H1 (cell line): Measurements from ENCODE around the gene DENND2A. TPM values are rescaled to one million over a fixed set of nuclear protein-coding genes. Genes with fewer than 3 reads are reported as not detected.

Source experiments
- CTCF ChIA-PET: fragments of 300-600 bp; sonication (Branson Sonifier 250); formaldehyde crosslinking; loops from one replicate; lab custom pipeline; 2021; ENCODE audit not compliant: partially characterized antibody; lab: Charles Lee
- POLR2A ChIA-PET: fragments of 300-600 bp; sonication (Branson Sonifier 250); formaldehyde crosslinking; loops from one replicate; lab custom pipeline; 2021; ENCODE audit warnings: inconsistent platforms; ENCODE audit not compliant: partially characterized antibody; lab: Charles Lee
- DNase-seq, 2 experiments: peaks; one replicate each; pipeline versions ENCODE4 v3.0.0 to v3.0.0-alpha.2; 2010 to 2022; ENCODE audit warnings: low spot score in 2 of 2, low read depth in 1 of 2, mixed read lengths in 1 of 2
- FAIRE-seq: peaks from 2 replicates; lab custom pipeline; 2011; peaks lifted over from hg19 to GRCh38; lab: Jason Lieb, UNC
- H2AFZ ChIP-seq: 2 replicates; pipeline ENCODE4 v1.8.1; 2012; ENCODE audit warnings: low read length, inconsistent platforms
- H2AK5ac ChIP-seq: 2 replicates; pipeline ENCODE4 v1.6.1; 2013; ENCODE audit warnings: low read depth, low read length
- H2BK120ac ChIP-seq: replicated peaks from 2 replicates; pipeline ENCODE3; 2013; ENCODE audit warnings: low read depth, low read length, inconsistent platforms
- H2BK12ac ChIP-seq: 2 replicates; pipeline ENCODE4 v1.6.1; 2013; ENCODE audit warnings: low read depth, low read length
- H2BK15ac ChIP-seq: 2 replicates; pipeline ENCODE4 v1.6.1; 2013; ENCODE audit warnings: low read length
- H2BK20ac ChIP-seq: 2 replicates; pipeline ENCODE4 v1.6.1; 2013; ENCODE audit warnings: low read length
- H2BK5ac ChIP-seq: 2 replicates; pipeline ENCODE4 v1.6.1; 2013; ENCODE audit warnings: low read depth, low read length
- H3K14ac ChIP-seq: 2 replicates; pipeline ENCODE4 v1.6.1; 2013; ENCODE audit warnings: inconsistent platforms; ENCODE audit not compliant: insufficient read length
- H3K18ac ChIP-seq: 2 replicates; pipeline ENCODE4 v1.6.1; 2013; ENCODE audit warnings: low read length; ENCODE audit errors: extremely low read depth
- H3K23ac ChIP-seq: 2 replicates; pipeline ENCODE4 v1.6.1; 2013; ENCODE audit warnings: inconsistent platforms; ENCODE audit not compliant: insufficient read length
- H3K23me2 ChIP-seq: 2 replicates; pipeline ENCODE4 v1.6.1; 2013; ENCODE audit warnings: low read depth, low read length
- H3K27ac ChIP-seq: 2 replicates; pipeline ENCODE4 v1.6.1; 2011; ENCODE audit warnings: low read depth, low read length, inconsistent platforms
- H3K27me3 ChIP-seq, 4 experiments: replicated peaks in 1 of 4; 1 replicate in 1 of 4; 2 replicates in 3 of 4; pipeline versions ENCODE4 v1.6.1 to v1.8.1; 2011 to 2013; ENCODE audit warnings: low read length in 3 of 4, mild to moderate bottlenecking in 3 of 4, inconsistent platforms in 2 of 4, mixed read lengths in 2 of 4, moderate library complexity in 1 of 4; ENCODE audit not compliant: control insufficient read depth in 3 of 4, insufficient read depth in 3 of 4; ENCODE audit errors: extremely low read depth in 1 of 4
- H3K36me3 ChIP-seq, 4 experiments: 2 replicates each; pipeline versions ENCODE4 v1.6.1 to v1.8.1; 2011 to 2013; ENCODE audit warnings: mild to moderate bottlenecking in 4 of 4, low read length in 3 of 4, moderate library complexity in 2 of 4, control low read depth in 1 of 4, inconsistent platforms in 1 of 4; ENCODE audit not compliant: insufficient read depth in 4 of 4, control insufficient read depth in 2 of 4
- H3K4ac ChIP-seq: replicated peaks from 2 replicates; pipeline ENCODE3; 2013; ENCODE audit warnings: low read length, low read depth, mixed read lengths, inconsistent platforms; ENCODE audit not compliant: insufficient read length
- H3K4me1 ChIP-seq, 4 experiments: replicated peaks in 1 of 4; 1 replicate in 1 of 4; 2 replicates in 3 of 4; pipeline versions ENCODE4 v1.6.1 to v1.8.1; 2011 to 2013; ENCODE audit warnings: low read length in 3 of 4, inconsistent platforms in 2 of 4, mixed read lengths in 1 of 4; ENCODE audit not compliant: insufficient read depth in 4 of 4, control insufficient read depth in 3 of 4
- H3K4me2 ChIP-seq, 2 experiments: 2 replicates each; pipeline versions ENCODE4 v1.6.1 to v1.8.1; 2011 to 2013; ENCODE audit warnings: low read depth in 2 of 2, low read length in 2 of 2, control low read depth in 1 of 2, inconsistent platforms in 1 of 2, mild to moderate bottlenecking in 1 of 2; ENCODE audit not compliant: insufficient read depth in 1 of 2
- H3K4me3 ChIP-seq, 4 experiments: fragments of 200-600, 300-600 bp in 1 of 4; sonication (generic), shearing (Covaris generic), sonication (Bioruptor Twin) in 1 of 4; 2 replicates each; pipeline versions ENCODE4 v1.5.1 to v1.8.1; 2011 to 2016; ENCODE audit warnings: low read length in 4 of 4, low read depth in 3 of 4, control low read depth in 2 of 4, inconsistent platforms in 2 of 4, mild to moderate bottlenecking in 2 of 4, mixed read lengths in 1 of 4, moderate library complexity in 1 of 4; ENCODE audit not compliant: insufficient read depth in 2 of 4; ENCODE audit errors: extremely low read depth in 1 of 4
- H3K56ac ChIP-seq: replicated peaks from 2 replicates; pipeline ENCODE3; 2013; ENCODE audit warnings: low read depth, mild to moderate bottlenecking, mixed read lengths, low read length, inconsistent platforms; ENCODE audit not compliant: insufficient read length
- H3K79me1 ChIP-seq: 2 replicates; pipeline ENCODE4 v1.6.1; 2013; ENCODE audit warnings: low read depth, low read length, control low read depth
- H3K79me2 ChIP-seq, 2 experiments: 2 replicates each; pipeline versions ENCODE4 v1.6.1 to v1.8.1; 2012 to 2013; ENCODE audit warnings: low read length in 2 of 2, mild to moderate bottlenecking in 2 of 2, inconsistent platforms in 1 of 2; ENCODE audit not compliant: insufficient read depth in 2 of 2, control insufficient read depth in 1 of 2
- H3K9ac ChIP-seq, 4 experiments: replicated peaks in 1 of 4; 1 replicate in 1 of 4; 2 replicates in 3 of 4; pipeline versions ENCODE4 v1.6.1 to v1.8.1; 2011 to 2013; ENCODE audit warnings: low read depth in 3 of 4, low read length in 3 of 4, control low read depth in 2 of 4, mild to moderate bottlenecking in 2 of 4, moderate library complexity in 2 of 4, inconsistent platforms in 1 of 4; ENCODE audit errors: extremely low read depth in 1 of 4
- H3K9me3 ChIP-seq, 2 experiments: 2 replicates each; pipeline versions ENCODE4 v1.6.1 to v1.8.1; 2012 to 2013; ENCODE audit warnings: mild to moderate bottlenecking in 2 of 2, moderate library complexity in 2 of 2, control low read depth in 1 of 2, inconsistent platforms in 1 of 2, low read depth in 1 of 2, low read length in 1 of 2, mixed read lengths in 1 of 2; ENCODE audit not compliant: insufficient read depth in 2 of 2
- H4K20me1 ChIP-seq, 2 experiments: replicated peaks in 1 of 2; 2 replicates each; pipeline versions ENCODE3 to v1.8.1; 2011 to 2013; ENCODE audit warnings: inconsistent platforms in 2 of 2, low read length in 2 of 2, mild to moderate bottlenecking in 1 of 2; ENCODE audit not compliant: insufficient read depth in 2 of 2, control insufficient read depth in 1 of 2
- H4K5ac ChIP-seq: 2 replicates; pipeline ENCODE4 v1.6.1; 2013; ENCODE audit warnings: low read length, low read depth, mixed read lengths, inconsistent platforms; ENCODE audit not compliant: insufficient read length
- H4K8ac ChIP-seq: 2 replicates; pipeline ENCODE4 v1.8.0; 2013; ENCODE audit warnings: mild to moderate bottlenecking, moderate library complexity, low read length, inconsistent platforms; ENCODE audit not compliant: insufficient read depth; ENCODE audit errors: extremely low read depth
- H4K91ac ChIP-seq: replicated peaks from 2 replicates; pipeline ENCODE3; 2013; ENCODE audit warnings: low read length, mixed read lengths, inconsistent platforms; ENCODE audit not compliant: insufficient read length
- TBP ChIP-seq: IDR thresholded peaks from 2 replicates; pipeline ENCODE4 v1.6.1; 2011; ENCODE audit warnings: low read depth, low read length, improper control_type of control experiment
- WGBS, 2 experiments: shearing (Covaris generic) in 1 of 2; methylation state at CpG; one replicate each; pipeline versions ENCODE4 v1.1.6 to v1.1.7; 2013 to 2015; ENCODE audit warnings: low lambda C conversion rate in 2 of 2, mixed read lengths in 2 of 2, inconsistent platforms in 1 of 2, low coverage in 1 of 2, missing lambda C conversion rate in 1 of 2; ENCODE audit not compliant: insufficient replicate concordance in 2 of 2, insufficient coverage in 1 of 2, insufficient read length in 1 of 2; ENCODE audit errors: extremely low coverage in 1 of 2, missing lambda C conversion rate in 1 of 2; 5-methylcytosine and 5-hydroxymethylcytosine counted together
- polyA plus RNA-seq, 7 experiments: library from polyadenylated mRNA; depleted of rRNA in 3 of 7; stranded (reverse) in 5 of 7; unstranded in 2 of 7; fragments of >200 nt in 5 of 7; fragments of 200-250 nt in 2 of 7; gene quantifications; 1 replicate in 5 of 7; 2 replicates in 1 of 7; 4 replicates in 1 of 7; pipeline versions ENCODE4 v1.2.1 to v1.2.3, GENCODE V29; 2011 to 2013; ENCODE audit warnings: missing spikeins in 2 of 7, mixed read lengths in 2 of 7
- total RNA-seq: library from RNA; stranded (reverse); fragmentation: NEBNext Ultra II Directional; extraction: Animal tissue kit (Norgen Biotek cat#: 25700); gene quantifications from 2 replicates; pipeline ENCODE4 v1.2.1, GENCODE V29; 2021

The DENND2A gene
- total and polyA plus RNA-seq, 2 of the 8 experiments (the other 6 are each of a cell fraction or from before 2014, with no cell fraction given): 5.0 to 13.0 TPM

DNA sequence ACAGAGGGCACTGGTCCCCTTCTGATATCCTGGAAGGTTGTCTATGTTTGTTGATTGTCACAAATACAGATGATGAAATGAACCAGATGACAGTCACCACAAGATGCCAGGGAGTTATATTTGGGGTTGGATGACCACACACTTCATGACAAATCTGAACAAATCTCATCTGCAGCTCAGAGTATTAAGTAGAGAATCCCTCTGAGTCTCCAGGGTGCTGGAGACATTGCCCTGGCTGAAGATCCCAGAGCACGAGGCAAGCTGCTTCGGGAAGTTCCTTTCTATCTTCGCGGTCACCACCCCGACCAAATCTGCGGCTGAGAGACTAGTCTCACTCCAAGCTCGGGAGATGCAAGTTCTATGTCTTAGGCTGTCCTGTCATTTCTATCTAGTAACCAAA, 9.0 kb downstream of the DENND2A start:
- Histone ChIP-seq H4K20me1 (no peaks in the 10 kb centered on the region), H2BK12ac (no peak overlapping the region), H3K36me3 (no peaks in the 10 kb centered on the region), H3K4me3 (no peak overlapping the region), H4K8ac (no peak overlapping the region), H3K9me3 (no peaks in the 10 kb centered on the region), H3K56ac (no peak overlapping the region), H2BK15ac (no peak overlapping the region), H2AFZ (no peak overlapping the region), H3K79me1 (no peaks in the 10 kb centered on the region), H3K79me2 (no peaks in the 10 kb centered on the region; a peak in 1 of 4 replicates), H3K4me1 (peaks cover 7 to 10% (median 10%) of the 10 kb centered on the region in 4 experiments), H2BK120ac (no peak overlapping the region), H3K27ac (no peak overlapping the region), H4K91ac (no peak overlapping the region), H3K14ac (no peak overlapping the region), H3K4ac (no peak overlapping the region), H2AK5ac (no peak overlapping the region), H3K4me2 (no peak overlapping the region), H2BK20ac (no peak overlapping the region), H3K27me3 (no peaks in the 10 kb centered on the region), H3K23me2 (no peaks in the 10 kb centered on the region), H3K23ac (no peak overlapping the region), H3K18ac (no peak overlapping the region), H4K5ac (no peak overlapping the region), H3K9ac (no peak overlapping the region; a peak in 1 of 7 replicates), H2BK5ac (no peak overlapping the region)
- ChIA-PET CTCF (interaction anchor here (0.9 to 2.2 kb wide), 4 partner anchors 10 to 188 kb away, joined by 3 to 11 read pairs (median 4); no protein-coding TSS in a partner anchor), POLR2A (no interaction called here)
- FAIRE-seq (no peak), DNase-seq (no peak)
- no peak for TF ChIP-seq TBP
- 94% methylated on average over 7 of the region's 7 CpGs; no CpG with 5 or more reads in 1 of the 2 experiments for WGBS, 2 experiments
